Uterus (tissue), 2 donors: ENCODE results near the gene PVR.

Experiments
- POLR2A ChIP-seq, 2 donors: fragments of 450-650 bp; IDR thresholded peaks; one replicate each; pipeline ENCODE4 v1.6.1; 2016; ENCODE audit warnings: antibody characterized with exemption in 2 of 2, mild to moderate bottlenecking in 1 of 2, moderate library complexity in 1 of 2
- TF ChIP-seq, protein P1 (sequence below), 4 experiments: fragments of 200-600 bp in 2 of 4; fragments of 450-650 bp in 2 of 4; sonication (generic) in 2 of 4; IDR thresholded peaks; one replicate each; pipeline ENCODE4 v1.5.1; 2016 to 2019; ENCODE audit warnings: antibody characterized with exemption in 4 of 4, mild to moderate bottlenecking in 2 of 4, moderate library complexity in 1 of 4

GRCh38 chr19:44661205-44661604 lies 17.5 kb downstream of the PVR start:
- TF ChIP-seq, protein P1, sequence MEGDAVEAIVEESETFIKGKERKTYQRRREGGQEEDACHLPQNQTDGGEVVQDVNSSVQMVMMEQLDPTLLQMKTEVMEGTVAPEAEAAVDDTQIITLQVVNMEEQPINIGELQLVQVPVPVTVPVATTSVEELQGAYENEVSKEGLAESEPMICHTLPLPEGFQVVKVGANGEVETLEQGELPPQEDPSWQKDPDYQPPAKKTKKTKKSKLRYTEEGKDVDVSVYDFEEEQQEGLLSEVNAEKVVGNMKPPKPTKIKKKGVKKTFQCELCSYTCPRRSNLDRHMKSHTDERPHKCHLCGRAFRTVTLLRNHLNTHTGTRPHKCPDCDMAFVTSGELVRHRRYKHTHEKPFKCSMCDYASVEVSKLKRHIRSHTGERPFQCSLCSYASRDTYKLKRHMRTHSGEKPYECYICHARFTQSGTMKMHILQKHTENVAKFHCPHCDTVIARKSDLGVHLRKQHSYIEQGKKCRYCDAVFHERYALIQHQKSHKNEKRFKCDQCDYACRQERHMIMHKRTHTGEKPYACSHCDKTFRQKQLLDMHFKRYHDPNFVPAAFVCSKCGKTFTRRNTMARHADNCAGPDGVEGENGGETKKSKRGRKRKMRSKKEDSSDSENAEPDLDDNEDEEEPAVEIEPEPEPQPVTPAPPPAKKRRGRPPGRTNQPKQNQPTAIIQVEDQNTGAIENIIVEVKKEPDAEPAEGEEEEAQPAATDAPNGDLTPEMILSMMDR (IDR thresholded peaks at IDR 0.05): no peak
- TF ChIP-seq POLR2A (IDR thresholded peaks at IDR 0.05): no peak
